ENCODE measurements around the gene NES.
A peak's percentile ranks its signal among the peaks of the same experiment; 100 is the strongest.

NES gene

DNA sequence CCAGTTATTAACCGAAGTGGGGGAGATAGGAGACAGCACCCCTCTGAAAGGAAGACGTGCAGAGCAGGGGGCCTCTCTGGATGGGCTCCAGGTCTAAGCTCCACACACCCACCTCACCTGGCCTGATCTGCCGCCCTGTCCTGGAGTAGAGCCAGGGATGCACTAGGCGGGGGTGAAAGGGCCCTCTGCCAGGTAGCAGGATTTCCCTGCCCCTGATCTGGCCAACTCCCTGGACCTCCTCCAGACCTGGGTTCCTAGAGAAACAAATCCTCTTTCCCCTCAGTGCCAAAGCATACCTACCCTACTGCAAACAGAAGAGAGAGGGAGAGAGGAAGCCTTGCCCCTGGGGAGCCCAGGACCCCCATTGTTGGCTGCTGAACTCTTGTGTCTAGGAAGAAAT lies 26.1 kb upstream of the NES start:
- DNase-seq: no peak

DNA sequence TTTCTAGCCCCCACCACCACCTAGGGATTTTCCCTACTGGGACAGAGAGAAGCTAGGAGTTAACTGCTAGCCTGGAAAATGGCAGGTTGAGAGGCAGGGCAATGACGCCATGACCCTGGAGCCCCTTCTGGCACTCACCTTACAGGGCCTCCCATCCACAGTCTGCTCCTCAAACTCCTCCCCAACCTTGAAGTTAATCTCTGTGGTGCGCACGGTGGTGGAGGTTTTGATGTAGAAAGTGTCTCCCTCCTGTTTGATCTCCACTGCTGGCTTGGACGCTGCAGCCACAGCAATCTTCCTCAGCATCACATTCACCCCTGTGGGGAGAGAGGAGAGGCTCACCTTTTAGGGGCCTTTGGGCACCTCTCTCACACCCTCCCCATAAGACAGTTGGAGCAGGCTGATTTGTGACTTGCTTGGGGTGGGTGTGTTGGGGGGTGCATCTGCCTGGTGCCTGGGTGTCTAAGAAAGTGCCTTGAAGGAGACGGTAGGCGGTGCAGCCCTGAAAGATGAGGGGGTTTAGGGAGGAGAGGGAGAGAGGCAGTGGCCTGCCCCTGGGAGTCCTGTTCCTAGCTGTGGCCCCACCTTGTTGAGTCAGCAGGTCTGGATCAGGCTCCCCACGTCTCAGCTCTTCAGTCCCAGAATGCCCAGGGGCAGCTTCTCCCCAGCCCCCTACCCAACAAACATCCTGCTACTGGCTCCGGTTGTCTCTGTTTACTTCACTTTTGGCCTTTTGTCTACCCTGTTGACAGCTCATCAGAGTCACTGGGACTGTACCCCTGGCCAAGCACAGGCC lies 23.7 kb upstream of the NES start:
- DNase-seq: no peak

DNA sequence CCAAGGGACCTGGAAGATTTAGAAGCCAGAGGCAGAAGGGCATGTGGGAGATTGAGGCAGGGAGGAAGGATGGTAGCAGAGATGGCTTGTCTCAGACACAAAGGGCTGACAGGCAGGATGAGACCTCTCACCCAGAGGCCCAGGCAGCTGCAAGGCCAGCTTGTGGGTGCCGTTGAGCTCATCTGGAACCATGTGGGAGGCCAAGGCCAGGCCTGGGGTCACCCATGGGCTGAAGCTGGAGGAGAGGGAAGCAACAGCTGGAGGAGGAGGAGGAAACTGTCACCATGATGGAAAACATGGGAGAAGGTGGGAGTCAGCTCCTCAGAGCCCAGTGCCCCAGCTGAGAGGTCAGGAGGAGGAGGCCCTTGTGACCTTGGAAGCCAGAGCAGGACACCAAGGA lies 21.8 kb upstream of the NES start:
- no peak for DNase-seq

DNA sequence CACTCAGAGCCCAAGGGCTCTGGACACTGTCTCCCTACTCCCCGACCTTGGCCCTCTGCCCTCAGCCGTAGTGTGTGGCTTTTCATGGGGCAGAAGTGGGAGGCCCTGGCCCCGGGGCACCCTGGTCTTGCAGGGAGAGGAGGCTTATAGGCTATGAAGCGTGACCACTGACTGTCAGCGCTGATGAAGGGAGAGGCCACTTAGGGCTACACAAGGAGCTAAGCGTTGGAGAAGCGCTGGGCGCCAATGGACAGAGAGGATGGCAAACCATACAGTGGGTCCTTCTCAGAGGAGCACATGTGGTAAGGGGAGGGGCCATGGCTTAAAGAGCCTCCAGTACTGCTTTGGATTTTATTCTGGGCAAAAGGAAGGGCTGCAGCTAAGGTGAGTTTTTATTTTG lies 20.3 kb upstream of the NES start:
- DNase-seq: no peak

DNA sequence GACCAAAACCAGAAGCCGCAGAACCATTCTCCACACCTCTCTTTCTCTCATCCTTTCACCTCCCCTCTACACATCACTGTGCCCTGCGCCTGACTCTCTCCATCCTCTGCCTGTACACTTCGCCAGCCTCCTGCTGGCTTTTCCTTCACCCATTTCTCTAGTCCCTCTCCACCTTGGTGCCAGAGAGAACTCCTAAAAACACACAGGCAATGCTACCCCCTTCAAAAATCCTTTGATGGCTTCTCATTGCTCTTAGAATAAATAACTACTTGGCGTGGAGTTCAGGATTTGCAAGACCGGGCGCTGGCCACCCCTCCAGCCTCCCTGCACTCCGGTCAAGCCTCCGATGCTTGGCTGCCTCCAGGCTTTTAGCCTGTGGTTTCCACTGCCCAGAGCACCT lies 19.5 kb upstream of the NES start:
- DNase-seq: no peak

DNA sequence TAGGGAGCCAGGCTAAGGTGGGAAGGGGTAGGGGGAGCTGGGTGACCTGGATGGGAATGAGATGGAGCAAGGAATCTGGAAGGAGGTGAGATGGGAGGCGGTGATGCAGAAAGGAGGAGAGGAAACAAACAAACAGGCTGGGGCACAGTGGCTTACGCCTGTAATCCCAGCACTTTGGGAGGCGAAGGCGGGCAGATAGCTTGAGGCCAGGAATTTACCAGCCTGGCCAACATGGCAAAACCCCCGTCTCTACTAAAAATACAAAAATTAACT lies 17.4 kb upstream of the NES start:
- DNase-seq: no peak

DNA sequence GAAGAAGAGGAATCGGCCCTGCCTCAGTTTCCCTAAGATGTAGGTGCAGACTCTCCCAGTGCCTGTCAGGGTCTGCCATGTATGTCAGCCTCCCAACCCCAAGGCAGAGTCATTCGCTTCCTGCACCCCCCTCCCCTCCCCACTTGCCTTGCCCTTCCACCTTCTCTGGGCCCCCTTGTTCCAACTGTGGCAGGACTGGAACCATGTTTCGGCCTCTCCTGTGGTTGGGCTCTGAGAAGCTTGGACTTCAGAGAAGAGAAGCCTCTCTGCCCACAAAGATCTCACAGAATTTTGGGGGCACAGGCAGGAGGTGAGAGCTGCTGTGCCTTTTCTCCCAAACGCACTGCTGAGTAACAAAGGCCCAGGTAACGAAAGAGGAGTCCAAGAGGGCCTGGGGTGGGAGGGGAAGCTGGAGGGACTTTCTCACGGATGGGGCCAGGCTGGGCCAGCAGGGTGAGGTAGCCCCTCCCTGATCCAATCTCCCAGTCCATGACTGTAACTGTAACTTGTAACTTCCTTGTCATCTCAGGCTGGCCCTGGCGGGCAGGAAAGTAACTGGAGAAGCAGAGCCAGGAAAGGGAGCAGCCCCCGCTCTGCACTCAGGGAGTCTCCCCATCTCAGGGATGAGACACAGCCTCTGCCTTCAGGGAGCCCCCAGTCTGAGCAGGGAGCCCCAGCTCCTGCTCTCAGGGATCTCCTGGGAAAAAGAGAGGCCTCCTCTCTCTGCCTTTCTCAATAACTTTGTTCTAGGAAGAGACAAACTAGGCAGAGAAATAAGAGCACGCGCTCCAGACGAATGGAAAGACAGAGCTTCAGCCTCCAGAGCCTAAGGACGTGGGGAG lies 16.9 kb upstream of the NES start:
- DNase-seq: no peak

DNA sequence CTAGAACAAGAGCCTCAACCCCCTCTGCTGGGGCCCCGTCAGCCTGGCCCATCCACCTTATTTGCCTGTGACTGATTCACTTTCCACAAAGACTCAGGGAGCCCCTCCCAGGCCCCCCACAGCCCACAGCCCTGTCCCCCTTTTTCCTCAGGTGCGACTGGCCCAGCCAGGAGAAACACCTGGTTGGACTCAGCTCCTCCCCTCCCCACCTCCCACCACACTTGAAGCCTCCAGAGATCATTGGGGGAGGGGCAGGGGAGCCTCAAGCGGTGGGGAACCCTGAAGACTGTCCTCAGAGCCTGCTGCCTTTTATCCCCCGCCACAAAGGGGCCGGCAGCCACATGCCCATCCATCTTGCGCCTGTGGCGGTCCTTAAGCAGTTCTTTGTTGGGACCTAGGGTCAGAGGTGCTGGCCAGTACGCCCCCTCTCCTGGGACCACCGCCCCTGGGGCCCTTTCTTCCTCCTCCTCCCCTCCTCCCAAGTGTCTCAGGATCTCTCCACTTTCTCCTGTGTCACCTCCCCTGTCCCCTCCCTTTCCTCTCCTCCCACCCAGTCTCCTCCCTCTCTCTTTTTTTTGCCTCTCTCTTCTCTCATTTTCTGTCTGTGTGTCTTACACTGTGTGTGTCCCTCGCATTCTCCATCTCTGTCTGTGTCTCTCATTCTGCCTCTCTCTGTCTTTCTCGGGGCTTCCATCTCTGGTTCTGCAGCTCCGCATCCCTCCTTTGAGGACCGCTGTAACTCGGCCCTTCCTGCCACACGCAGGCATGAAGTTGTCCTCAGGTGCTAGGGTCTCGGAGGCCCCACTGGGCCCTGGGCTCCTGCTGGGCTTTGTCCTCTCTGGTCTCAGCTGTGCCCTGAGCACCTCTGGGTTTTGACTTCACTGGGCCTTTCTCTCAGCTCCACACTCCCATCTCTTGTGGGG lies 16.0 kb upstream of the NES start:
- peak; percentile 20 to 36 for DNase-seq

DNA sequence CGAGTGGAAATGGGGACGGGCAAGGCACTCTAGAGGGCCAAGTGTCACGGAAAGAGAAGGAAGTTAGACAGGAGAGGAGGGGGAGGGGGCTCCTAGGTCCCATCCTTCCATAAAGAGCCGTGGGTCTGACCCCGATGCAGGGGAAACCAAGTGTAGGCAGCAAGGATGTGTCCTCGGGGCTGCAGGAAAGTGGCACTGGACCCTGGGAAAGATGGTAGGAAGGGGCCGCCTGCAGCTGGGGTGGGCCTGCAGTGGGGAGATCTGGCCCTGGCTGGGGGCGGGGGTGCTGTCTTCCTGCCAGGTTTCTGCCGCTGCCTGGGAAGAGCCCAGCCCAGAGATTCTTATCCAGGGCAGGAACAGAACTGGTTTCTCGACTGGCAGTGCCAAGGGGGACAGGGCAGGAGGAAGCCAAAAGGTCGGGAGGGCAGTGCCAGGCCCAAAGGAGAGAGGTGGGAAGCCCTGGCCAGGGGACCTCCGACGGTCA lies 15.3 kb upstream of the NES start:
- DNase-seq: no peak

DNA sequence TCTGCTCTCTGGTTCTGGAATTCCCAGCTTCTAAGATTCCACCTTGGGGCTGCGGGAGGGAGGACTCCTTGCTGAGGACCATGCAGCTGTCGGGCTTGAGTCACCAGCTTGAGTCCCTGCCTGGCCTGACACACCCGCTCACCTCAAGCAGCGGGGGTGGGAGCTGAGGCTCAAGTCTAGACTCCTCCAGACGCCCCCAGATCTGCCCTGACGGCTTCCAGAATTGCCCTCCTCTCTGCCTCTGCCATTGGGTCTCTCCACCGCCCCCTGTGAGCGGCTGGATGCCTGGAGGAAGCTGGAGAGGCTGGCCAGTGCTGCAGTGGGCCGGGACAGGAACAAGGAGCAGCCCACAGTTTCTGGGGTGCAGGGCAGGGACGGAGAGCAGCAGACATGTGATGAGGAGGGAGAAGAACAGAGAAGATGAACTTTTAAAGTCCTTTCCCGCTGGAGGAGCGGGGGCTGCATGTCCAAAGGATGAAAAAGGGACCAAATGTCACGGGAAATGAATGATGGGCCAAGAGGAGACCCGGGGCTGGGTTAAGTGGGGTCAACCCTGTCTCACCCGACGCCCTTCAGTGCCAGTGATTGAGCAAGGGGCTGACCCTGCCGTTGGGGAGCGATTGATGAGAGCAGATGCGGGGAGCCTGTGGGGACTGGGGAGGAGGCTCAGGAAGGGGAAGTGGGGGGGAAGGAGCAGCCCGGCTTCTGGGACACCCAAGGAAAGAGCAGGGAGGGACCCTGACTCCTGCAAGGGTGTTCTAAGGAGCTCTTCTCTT lies 14.6 kb upstream of the NES start:
- no peak for DNase-seq

DNA sequence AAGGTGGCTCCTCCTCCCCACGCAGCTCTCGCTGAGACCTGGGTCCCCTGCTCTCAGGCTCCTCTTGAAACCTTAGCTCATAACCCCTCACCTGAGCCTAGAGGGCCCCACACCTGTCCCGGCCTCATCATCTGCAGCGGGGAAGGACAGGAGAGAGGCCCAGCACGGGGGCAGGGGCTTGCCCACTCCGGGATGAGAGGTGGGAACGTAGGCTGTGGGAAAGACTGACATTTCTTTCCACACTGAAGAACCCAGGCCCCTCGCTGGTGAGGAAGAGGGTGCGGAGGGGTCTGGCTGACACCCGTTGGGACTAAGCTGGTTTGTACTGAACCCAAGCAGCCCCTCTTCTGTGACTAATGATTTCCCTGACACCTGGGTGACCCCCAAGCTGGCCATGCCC lies 14.0 kb upstream of the NES start:
- DNase-seq: no peak

DNA sequence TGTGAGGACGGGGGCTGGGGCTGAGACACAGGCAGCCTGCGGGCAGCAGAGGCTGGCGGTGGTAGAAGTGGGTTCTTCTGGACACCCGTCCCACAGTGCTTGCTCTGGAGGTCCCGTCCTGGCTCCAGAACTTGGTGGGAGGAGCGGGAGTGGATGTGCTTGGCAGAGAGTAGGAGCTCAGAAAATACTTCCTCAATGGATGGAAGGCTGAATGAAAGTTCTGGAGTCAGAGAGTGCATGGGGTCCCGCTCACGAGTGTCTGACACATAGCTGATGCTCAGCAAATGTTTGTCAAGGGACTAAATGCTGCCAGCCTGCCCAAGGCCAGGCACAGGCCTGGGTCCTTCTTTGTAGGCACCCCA lies 13.4 kb upstream of the NES start:
- no peak for DNase-seq

DNA sequence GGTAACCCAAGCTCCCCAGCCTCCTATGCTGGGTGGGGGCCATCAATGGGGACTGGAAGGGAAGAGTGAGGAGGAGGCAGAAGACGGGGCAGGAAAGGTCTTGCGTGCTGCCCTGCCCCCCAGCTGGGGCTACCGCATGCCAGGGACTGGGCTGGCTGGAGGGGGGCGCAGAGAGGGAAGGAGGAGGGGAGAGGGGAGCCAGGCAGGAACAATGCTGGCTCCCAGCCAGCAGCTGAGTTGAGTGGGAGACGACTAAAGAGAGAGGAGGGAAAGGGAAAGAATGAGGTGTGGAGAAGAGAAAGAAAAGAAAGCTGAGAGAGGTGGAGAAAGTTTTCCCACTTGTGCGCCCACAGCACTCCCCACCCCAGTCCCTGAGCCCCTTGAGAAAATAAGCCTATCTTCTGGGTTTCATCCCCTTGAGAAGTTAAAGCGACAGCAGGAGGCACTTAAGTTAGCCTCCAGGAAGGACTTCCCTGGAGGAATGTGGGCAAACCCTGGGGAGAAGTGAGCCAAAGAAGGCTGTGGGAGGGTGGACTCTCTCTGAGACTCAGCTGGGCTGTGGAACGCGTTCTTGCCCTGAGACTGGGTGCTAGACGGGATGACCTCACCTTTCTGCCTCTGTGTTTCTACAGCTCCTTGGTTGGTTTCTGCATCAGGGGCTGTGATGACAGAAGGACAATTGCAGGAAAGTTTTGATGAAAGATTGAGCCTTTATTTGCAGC lies 12.9 kb upstream of the NES start:
- DNase-seq: no peak

DNA sequence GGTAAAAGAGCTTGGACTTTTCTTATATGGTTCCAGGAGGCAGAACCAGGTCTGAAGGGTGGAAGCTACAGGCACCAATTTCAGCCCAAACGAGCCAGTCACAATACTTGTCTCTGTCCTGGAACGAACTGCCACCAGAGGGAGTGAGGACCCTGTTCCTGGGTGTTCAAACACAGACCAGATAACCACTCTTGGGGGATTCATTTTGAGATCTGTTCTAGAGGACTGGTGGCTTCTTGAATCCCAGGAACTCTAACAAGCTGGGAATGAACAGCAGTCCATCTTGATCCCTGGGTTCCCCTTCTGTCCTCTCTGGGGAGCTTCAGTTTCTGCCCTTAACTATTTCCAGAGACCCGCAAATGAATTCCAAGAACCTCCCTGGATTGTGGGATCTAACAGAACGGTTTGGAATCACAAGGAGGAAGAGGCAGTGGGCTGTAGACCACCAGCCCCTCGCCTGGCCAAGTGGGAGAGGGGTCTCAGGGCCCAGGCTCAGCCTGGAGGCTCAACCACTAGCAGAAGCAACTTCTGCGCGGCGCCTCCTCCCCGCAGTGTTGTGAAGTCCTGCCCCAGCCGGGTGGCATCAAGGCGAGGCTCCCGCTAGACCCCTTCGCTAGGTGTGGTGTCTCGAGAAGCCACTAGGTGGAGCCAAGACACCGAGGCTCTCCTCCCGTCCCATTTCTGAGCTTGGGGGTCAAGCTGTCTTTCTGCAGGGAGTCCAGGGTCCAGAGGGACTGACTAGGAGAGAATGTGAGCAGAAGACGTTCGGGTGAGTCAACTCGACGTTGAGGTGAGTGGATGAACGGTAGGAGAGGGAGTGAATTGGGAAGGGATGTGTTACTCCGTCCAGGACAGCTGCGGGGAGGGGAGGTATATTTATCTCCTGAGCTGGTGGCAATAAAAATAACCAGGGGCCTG lies 12.1 kb upstream of the NES start:
- peak; percentile 78 to 81 for DNase-seq

DNA sequence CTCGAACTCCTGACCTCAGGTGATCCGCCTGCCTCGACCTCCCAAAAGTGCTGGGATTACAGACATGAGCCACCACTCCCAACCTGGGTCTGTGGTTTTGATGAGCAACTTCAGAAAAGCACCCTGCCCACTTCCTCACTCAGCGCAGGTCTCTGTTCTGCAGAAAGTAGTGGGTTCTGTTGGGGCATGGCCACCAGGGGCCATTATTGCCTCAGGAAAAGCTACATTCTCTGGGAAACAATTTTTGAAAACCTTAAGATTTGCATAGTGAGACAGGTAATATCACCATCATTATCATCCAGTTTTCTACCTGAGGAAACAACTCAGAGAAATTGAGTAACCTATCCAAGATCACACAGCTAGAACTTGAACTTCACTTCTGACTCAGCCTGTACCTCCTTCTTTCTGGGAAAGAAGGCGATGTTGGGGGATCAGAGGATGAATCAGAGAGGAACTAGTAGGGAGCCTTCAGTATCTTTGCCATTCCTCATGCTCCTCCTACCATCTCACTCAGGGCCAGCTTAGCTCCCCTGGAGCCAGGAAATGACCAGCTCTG lies 7.1 kb upstream of the NES start:
- DNase-seq: peak; percentile 37 to 39

DNA sequence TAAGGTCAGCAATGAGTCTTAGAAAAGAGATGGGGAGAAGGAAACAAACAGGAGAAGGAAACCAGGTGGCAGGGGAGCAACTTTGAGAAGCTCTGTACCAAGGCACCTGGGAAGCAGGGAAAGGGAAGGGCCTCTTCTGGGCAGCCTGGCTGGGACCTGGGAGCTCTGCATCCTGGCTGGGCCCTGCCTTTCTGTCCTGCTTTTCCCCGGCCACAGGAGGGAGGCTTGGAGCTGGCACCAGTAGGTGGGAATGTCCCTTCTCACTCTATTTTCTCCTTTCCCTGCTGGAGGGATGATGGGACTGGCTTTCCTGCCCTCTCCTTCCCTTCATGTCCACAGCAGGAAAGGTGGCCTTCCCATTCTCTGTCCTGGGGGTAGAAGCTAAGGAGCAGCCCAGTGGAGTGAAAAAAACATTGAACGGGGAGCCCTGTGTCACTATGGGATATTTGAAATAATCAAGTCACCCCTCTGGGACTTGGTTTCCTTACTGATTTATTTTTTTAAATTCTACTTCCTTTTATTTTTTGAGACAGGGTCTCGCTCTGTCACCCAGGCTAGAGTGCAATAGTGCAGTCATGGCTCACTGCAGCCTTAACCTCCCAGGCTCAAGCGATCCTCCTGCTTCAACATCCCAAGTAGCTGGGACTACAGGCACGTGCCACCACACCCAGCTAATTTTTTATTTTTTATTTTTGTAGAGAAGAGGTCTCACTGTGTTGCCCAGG lies 5.1 kb upstream of the NES start:
- DNase-seq: no peak

DNA sequence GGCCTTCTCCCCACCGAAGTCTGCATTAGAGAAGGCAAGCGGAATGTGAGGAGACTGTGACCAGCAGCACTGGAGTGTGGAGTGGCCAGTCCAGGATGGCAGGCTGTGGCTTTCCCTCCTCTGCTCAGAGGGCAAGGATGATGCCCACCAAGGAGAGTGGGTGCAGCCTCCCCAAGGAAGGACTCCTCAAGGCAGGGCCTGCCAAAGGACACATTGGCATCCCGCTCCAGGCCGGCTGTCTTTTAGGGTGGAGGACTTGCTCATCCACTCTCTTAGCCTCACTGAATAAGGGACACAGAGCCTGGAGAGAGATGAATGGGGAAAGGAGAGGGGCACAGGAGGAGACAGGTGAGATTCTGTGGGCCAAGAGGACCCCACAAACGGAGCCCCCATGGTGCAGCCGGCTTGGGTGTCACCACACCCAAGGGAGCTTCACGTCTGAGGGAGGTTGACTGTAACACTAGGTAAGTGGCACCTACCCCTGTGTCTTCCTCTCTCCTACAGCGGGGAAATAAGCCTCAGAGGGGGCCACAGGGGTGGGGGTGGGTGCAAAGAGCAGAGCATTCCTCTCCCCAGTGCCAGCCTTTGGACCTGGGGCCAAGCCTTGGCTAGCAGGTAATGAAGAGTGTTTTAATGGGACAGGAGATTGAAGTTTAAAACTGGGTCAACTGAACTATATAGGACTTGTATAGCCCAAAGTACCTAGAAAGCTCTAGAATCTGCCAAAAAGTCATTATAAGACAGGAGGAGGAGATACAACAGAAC lies 4.2 kb upstream of the NES start:
- no peak for DNase-seq

DNA sequence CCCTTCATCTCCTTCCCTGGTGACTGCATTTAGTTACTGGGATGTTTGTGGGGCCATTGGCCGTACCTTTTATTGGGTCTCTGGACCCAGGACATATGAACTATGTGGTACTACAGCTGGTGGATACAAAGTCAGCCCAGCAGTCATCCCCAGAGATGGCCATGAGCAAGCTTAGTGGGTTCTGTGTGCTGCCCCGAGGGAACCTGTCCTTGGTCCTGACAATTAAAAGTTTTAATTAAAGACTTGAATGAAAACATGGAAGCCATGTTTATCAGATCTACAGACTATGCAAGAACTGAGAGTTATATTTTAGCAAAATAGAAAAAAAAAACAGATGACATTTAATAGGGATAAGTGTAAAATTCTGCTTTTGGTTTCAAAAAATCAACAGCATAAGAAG lies 2.8 kb upstream of the NES start:
- DNase-seq: no peak
